Heart left ventricle (tissue), 13 donors: ENCODE results near the gene HCST.

Experiments used
- CTCF ChIP-seq, 12 donors: fragments of 200-600 bp; sonication (generic) in 4 of 12; IDR thresholded peaks; one replicate each; pipeline versions ENCODE4 v1.5.0 to v1.8.0; 2018 to 2022; ENCODE audit warnings: antibody characterized with exemption in 12 of 12, mild to moderate bottlenecking in 5 of 12
- POLR2A ChIP-seq, 2 donors: fragments of 450-650 bp; IDR thresholded peaks; one replicate each; pipeline ENCODE4 v1.6.1; 2017; ENCODE audit warnings: antibody characterized with exemption in 2 of 2, mild to moderate bottlenecking in 2 of 2, moderate library complexity in 2 of 2
- donor health status: ischemic (EF 13 %, LVEDD 7.1; RV severe dilation, severe dysfunction).
- donor health status: DM: no; HTN: yes; CAD: no.
- donor health status: DM: no; HTN: no; CAD: no.
- donor health status: ischemic (EF 25% LVEDD 6.9; RV normal size, moderate dysfunction).
- donor health status: ischemic (EF 25% LVEDD 5.7; RV mildly dilated, moderate dysfunction).
- donor health status: ischemic (EF 35%, LVEDD 5.7; RV mildly dilated, moderate dysfunction).
- donor health status: nonischemic (EF 11% LVEDD 7.7; RV severe dilation, severe dysfunction).
- donor health status: DM: yes; HTN: yes; CAD: no.
- donor health status: PGD.
- donor health status: ischemic (EF 29% LVEDD 5.4; RV normal size, mild dysfunction).
- donor health status: nonischemic (EF 23%, LVEDD 6.1; RV moderate dilation, normal function).

- TF ChIP-seq CTCF (IDR thresholded peaks at IDR 0.05): no peak
- TF ChIP-seq POLR2A (IDR thresholded peaks at IDR 0.05): no peak
Measured at GRCh38 chr19:35913589-35913988, 11.3 kb downstream of the HCST start.
